ENCODE results near the gene TCERG1L.
"Not testable (repeated sequence)": the region's sequence is repeated elsewhere in the genome, so short reads cannot be mapped to it uniquely, and the experiment has no call there.

TCERG1L gene

DNA sequence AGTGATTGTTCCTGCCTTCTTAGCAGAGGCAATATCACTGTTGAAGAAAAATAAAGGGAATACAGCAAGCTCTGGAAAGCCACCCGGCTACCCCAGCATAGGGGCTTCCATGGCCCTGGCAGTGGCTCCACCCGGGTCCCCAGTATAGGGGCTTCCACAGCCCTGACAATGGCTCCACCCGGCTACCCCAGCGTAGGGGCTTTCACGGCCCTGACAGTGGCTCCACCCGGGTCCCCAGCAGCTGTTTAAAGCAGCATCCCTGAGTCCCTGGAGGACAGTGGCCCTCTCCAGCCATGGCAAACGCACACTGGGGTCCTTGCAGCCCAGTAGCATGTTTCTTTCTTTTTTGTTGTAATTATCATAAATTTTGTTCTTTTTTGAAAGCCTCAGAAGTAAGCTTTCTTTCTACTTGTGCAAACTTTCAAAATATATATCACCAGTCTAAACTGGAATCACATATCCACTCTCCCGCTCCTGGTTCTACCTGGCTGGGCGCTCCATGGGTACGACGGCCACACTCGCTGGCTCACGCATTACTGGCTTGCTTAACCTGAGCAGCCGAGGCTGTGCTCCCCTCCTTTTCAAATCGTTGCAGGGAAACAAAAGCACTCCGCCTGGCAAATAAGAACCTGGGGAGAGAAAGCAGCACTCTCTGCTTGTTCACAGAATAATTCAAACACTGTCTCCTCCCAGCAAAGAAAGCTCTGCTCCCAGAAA is 62.1 kb downstream of the TCERG1L start:
- no peak for DNase-seq (ENCODE audit: low read depth in 2 of 2)

DNA sequence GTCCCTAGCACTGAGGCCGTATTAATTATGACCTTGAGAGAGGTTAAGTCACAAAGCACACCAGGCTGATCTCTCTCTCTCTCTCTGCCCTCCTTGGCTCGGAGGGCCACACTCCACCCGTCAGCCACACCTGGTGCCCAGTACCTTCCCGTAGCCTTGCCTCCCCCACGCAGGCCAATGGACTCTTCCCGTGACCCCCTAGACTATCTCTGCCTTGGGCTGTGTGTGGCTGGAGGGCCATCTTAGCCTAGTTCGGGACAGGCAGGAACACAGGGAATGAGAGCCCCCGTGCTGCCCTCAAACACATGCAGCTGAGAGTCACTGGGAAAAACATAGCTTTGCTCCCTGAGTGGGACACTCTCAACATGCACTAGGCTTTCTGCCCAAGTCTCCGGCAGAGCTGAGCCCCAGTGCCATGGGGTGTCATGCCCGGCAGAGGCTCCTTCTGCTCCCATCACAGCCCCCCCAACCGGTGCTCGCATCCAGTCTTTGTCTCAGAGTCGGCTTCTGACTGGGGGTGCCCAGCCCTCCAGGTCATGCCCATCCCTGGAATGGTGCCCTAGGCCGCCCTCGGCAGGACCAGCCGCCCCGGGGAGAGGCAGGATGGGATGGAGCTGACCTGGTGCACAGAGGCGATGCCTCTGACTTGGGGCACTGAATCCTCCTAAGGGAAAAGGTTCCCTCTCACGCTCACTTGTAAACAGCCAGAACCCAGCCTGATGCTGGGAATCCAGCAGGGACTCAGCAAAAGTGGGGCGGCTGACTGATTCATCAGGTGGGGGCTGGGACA is 63.0 kb downstream of the TCERG1L start:
- DNase-seq (ENCODE audit: low read depth in 2 of 2): no peak

DNA sequence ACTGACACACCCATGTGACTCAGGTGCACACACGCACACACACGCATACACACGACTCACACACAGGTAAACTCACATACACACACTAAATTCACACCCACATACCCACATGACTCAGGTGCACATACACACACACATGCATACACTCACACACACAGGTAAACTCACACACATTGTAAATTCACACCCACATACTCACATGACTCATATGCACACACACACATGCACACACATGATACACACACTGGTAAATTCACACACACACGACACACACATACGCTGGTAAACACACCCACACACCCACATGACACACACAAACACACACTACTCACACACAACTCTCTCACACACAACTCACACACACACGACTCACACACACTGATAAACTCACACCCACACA is 63.6 kb downstream of the TCERG1L start:
- no peak for DNase-seq (ENCODE audit: low read depth in 2 of 2)

DNA sequence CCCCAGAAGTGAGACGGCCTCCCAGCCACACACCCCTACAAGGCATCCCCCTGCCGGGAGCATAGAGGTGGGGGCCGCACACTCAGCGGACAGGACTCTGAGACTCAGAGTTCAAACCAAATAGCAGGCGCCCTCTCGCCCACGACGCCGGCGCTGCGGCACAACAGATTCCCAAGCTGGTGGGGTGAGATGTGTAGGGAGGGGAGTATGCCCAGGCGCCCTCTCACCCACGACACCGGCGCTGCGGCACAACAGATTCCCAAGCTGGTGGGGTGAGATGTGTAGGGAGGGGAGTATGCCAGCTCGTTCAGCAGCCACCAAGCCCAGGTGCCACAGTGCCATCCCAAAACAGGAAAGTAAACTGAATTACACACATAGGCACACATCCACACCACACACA is 64.7 kb downstream of the TCERG1L start:
- no peak for DNase-seq (ENCODE audit: low read depth in 2 of 2)

DNA sequence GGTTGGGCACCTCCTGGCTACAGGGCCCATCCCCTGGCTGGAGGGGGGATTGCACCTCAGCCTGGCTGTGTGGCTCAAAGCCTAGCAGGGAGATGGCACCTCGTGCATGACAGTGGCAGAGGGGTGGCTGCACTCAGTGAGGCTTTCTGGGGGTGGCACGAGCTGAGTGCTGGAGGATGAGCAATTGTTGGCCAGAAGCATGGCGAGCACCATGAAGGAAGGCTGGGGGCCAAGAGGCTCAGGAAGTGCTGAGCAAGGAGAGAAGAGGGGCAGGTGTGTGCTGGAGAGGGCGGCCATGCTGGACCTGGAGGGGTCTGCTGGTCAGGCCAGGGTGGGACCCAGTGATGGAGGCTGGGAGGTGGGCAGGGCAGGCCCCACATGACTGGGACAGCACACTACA is 65.4 kb downstream of the TCERG1L start:
- DNase-seq (ENCODE audit: low read depth in 2 of 2): no peak

DNA sequence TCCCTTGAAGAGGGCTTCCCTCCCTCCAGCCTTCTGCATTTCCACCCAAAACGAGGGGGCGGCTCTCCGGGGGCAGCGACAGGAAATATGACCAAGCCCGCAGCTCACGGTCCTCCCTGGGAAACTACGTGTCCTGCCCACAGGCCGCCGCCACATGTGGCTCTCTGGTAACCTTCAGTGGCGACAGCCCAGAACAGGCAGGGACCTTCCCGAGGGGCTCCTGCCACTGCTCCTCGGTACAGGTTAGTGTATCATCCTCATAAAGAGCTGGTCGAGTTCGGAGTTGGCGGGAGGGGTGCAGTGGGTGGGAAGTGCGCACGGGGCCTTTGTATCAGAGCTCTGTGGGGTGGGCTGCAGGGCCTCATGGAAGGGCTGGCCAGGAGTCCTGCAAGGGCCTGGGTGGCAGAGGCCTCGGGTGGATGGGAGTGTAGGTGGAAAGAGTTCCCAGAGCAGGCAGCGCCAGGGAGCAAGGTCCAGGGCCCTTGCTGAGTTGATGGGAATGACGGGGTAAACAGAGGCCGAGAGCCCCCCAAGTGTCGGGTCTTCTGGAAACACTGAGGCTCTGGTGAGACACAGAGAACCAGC is 66.0 kb downstream of the TCERG1L start:
- no peak for DNase-seq (ENCODE audit: low read depth in 2 of 2)

DNA sequence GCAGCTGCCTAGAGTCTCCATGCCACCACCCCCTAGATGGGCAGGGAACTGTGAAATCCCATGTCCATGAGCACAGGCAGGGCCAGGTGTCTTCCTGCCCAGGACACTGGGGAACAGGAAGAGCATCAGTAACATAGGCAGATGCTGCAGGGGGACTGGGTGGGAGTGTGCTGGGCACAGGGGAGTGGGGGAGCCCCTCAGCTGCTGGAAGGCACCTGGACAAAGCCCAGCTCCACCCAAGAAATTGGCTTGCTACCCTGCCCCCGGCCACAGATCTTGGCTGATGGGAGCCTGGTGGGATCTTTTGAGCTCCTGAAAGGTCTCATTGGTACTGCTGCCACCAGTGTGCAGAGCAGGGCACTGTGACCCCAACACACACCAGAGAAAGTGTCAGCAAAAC is 66.7 kb downstream of the TCERG1L start:
- no peak for DNase-seq (ENCODE audit: low read depth in 2 of 2)

DNA sequence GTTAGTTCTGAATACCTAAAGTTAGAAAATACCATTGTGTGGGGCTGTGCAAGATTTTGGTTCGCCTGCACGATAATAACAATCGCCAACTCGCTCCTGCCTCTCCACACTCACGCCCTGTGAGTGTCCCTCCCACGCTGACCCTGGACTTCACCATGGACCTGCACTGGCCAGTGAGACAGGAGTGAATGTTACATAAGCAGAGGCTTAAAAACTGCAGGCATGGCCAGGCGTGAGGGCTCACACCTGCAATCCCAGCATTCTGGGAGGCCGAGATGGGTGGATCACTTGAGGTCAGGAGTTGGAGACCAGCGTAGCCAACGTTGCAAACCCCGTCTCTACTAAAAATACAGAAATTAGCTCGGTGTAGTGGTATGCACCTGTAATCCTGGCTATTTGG is 68.4 kb downstream of the TCERG1L start:
- no peak for DNase-seq (ENCODE audit: low read depth in 2 of 2)

DNA sequence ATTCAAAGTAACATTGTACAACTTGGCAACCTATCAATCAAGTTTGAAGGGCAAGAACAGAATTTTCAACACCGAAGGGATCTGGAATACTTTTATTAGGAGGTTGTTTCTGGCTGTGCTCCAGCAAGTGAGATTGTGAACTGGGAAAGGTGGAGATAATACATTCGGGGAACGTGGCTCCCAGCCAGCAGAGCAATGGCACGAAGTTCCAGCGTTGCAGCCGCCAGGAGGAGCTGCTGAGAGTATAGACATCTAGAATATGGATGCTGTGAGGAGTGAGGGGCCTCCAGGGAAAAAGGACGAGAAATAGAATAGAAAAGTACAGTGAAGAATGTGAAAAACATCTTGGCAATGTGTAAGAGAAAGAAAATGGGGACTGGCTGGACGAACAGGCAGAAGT is 69.5 kb downstream of the TCERG1L start:
- no peak for DNase-seq (ENCODE audit: low read depth in 2 of 2)

DNA sequence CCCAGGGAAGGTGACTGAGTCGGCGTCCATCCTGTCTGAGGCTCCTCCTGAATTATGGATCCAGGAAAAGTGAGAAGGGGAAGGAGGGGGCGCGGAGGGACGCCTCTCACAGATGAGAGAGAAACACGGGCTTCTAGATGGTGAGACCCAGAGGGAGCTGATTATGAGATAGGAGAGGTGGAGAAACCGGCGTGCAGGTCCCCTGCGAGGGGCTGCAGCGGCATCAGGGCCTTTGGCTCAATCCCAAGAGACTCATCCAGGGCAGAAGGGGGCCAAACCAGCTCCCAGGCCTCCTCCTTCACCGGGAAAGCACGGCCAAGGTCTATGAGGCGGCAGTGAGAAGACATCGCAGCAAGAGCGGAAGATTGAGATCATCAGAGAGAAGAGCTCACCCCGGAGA is 70.8 kb downstream of the TCERG1L start:
- no peak for DNase-seq (ENCODE audit: low read depth in 2 of 2)

DNA sequence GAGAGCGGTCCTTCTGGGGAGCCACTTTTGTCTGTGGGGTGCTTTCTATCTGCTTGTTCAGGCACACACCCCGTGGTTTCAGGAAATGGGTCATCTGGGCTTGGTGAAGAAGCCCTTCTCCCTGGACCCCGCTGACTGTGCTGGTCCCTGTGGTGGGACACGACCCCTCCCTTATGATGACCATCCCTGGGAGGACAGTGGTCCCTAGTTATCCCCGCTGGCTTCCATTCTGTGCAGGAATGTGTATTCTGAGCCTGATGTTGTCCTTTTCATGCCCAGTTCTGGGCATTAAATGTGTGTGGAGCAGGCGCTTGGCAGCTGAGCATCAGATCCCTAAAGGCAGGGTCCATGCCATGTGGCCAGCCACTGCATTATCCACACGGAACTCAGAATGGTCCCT is 71.6 kb downstream of the TCERG1L start:
- no peak for DNase-seq (ENCODE audit: low read depth in 2 of 2)

DNA sequence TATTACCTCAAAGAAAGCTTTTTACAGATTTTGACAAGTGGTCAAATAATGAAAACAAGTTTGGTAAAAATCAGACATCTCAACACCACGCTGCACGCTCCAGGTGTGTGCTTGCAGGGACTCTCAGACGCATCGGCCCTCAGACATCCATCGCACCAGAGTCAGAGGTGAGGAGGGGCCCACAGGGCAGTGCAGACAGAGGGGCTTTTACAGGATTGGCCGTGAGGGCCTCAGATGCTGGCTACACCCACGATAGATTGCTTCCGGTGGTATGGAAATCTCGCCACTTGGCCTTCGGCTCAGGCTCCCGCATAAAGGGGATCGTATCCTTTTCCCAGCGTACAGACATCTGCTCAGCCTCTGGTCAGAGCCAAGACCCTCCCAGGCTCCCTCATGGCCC is 72.1 kb downstream of the TCERG1L start:
- no peak for DNase-seq (ENCODE audit: low read depth in 2 of 2)

DNA sequence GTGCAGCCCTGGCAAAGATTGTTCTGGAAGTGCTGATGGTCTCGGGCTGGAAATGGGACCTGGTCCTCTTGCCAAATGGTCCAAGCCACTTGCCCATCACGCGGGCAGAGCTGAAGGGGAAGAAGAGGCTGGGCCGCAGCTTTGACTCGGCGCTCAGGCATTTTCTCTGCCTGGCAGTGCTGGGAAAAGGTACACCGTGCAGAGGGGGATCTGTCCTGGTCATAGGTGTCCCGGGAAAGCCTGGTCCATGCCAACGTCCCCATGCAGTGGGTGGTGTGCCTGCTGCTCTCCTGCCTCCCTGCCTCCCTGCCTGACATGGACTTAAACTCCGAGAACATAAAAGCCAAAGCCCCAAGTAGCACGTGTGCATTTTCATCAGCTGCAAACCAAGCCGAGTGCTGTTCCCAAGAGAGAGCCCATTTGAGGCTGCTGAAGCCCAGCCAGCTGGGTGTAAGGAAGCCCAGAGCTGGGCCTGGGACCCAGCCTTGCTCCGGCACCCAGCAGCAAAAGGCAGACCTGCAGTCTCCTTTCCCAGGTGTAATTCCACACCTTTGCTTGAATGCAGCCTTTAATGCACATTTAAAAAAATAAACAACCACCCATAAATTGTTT is 72.7 kb downstream of the TCERG1L start:
- no peak for DNase-seq (ENCODE audit: low read depth in 2 of 2)

DNA sequence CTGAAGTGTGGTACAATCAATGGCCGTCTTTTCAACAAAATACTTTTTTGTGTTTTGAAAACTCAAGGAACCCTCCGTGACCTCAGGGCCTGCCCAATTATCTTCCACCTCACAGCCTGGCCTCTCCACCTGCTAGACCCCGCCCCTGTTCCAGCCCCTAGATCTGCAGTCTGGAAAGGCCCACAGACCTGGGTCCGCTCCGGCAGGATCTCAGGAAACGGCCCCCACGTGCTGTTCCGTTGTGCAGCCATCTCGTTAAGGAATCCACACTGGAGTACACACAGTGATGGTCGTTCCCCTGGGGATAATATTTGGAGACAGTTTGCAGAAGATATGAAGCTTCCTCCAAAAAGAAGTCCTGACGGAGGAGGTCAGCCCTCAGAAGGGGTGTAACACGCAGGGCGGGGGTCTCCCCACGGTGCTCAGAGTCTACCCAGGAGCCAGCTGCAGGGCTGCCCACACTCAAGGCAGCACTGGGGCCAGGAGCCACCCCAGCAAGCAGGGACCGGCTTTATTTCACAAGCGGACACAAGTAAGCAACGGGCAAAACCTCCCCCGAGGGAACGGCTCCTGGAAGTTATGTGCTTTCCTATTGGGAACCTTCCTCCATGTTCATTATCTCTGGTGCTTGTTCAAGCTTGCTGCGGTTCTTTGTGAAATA is 73.4 kb downstream of the TCERG1L start:
- DNase-seq (ENCODE audit: low read depth in 2 of 2): no peak

DNA sequence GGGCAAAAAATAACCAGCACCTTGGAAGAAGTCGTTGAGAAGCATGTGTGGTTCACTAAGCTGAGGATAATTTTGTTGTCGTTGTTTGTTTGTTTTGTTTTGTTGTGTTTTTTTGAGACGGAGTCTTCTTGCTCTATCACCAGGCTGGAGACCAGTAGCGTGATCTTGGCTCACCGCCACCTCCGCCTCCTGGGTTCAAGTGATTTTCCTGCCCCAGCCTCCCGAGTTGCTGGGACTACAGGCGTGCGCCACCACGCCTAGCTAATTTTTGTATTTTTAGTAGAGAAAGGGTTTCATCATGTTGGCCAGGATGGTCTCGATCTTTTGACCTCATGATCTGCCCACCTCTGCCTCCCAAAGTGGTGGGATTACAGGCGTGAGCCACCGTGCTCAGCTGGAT is 76.9 kb downstream of the TCERG1L start:
- DNase-seq (ENCODE audit: low read depth in 2 of 2): not testable (repeated sequence)

DNA sequence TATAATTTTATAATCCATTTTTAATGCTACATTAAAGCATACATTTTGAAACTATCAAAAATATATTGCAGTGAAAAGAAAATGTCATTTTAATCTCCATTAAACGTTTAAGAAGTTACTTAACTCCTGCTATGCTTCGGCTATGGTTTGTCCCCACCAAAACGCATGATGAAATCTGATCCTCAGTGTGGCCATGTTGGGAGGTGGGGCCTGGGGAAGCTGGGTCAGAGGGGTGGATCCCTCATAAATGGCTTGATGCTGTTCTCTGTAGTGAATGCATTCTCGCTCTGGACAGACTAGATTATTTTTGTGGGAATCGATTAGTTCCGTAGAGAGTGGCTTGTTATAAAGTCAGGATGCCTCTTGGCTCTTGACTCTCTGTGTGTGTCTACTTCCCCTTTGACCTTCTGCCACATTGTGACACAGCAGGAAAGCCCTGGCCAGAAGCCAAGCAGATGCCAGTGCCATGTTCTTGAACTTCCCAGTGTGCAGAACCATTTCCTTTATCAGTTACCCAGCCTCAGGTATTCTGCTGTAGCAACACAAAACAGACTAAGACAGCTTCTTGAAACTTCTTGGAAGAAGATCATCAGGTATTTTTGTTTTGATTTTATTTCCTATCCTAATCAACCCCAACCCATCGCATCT is 77.8 kb downstream of the TCERG1L start:
- no peak for DNase-seq (ENCODE audit: low read depth in 2 of 2)

DNA sequence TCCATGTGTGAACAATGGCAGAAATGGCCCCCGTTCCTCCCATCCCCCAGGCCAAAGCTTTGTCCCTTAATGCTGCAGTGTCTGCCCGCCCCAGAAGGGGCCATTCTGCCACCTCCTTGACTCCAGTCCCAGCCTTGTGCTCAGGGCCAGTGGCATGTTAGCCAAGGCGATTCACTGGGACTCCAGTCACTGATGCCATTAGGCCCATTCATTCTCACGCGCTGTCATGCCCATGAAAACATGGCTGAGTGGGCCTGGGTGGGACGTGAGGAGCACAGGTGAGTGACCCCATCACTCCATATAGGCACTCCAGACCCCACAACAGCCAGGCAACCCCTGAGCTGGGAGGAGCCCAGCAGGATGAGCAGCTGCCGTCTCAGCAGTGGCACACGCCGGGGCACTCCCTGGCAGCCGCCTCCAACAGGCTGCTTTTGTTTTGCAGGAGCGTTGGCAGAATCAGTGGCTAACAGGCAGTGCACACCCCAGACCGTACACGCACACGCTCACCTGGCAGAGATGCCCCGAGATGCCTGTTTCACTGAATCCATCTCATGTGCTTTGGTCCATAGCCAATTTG is 79.5 kb downstream of the TCERG1L start:
- no peak for DNase-seq (ENCODE audit: low read depth in 2 of 2)

DNA sequence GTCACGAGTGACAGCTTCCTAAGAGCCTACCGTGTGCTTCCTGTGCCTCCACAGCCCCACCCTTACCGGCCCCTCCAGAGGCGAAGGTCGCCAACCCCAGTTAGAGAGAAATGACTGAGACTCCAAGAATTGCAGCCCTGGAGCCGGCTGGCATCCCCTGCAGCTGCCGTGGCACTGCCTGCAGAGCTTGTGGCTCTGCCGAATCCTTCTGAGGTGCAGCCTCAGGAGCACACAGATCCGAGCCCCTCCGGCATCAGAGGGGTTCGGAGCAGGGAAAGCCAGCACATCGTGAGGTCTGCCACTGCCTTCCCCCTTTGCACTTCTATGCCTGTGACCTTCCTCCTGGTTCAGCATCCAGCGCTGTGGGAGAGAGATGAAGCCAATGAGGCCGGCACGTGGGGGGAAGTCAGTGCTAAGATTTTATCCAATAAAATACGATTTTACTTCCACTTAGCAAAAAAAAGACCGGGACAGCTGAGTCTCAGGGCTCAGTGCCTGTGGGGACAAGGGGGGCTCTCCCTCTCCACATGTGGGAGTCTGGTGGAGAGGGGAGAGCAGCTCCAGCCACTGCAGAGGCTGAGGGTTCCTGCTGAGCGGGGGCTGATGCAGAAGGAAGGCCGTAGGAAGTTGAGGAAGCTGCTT is 80.1 kb downstream of the TCERG1L start:
- no peak for DNase-seq (ENCODE audit: low read depth in 2 of 2)

DNA sequence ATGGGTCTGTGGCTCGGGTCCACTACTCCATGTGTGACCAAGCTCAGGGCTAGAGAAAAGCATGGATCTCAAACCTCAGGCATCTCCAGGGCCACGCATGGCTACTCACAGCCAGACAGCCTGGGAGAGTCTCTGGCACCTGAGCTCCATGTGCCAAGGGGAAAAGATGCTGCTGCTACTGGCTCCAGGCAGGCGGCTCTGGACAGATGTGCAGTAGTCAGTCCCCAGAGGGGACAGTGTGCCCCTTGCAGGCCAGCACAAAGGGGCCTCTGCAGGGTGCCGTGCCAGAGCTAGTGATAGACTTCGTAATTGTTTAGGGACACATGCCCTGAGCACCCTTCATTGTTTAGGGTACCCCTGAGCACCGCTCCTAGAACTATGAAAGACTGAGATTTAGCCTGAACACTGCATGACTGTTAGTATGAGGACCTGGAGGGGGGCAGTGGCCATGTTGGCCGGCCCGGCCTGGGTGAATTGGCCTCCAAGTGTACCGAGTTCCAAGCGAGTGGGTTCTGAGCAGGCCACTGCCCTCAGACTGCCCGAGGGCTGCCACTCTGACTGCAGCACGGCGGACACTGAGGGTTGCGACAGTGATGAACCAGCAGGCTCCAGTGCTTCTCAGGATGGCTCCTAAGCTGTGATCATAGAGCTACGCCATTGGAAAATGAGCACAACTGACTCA is 80.7 kb downstream of the TCERG1L start:
- DNase-seq (ENCODE audit: low read depth in 2 of 2): no peak

DNA sequence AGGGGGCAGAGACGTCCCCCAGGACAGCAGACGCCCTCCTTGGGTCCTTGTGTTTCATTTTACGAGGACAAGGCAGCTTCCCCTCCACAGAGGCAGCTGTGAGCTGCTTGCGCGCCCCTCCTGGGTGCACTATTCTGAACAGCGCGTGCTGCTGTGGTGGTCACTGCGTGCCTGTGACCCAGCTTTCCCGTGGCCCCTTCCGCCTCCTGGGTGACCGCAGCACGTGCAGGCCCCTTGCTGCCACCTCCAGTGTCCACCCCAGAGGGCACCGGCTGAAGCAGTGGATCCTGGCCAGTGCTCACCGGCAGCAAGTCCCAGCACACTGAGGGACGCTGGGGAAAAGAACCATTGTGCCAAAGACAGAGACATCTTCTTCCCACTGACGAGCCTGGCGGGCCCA is 81.4 kb downstream of the TCERG1L start:
- DNase-seq (ENCODE audit: low read depth in 2 of 2): no peak
